ENCODE measurements around the gene ACADVL. TPM values are rescaled to one million over a fixed set of nuclear protein-coding genes. Genes with fewer than 3 reads are reported as not detected.

The ACADVL gene
- total RNA-seq, 2 donors from 2014 or later, result 651 to 710 TPM

- H3K4me1 Mint-ChIP-seq (ENCODE audit: low read depth in 2 of 2), result peaks cover 58% of the 10 kb centered on the region in 2 donors
- peak overlapping the region; percentile 38 for H3K4me3 Mint-ChIP-seq
- peaks cover under 1 to 1% of the 10 kb centered on the region in 2 donors for H3K27me3 Mint-ChIP-seq
- no peaks in the 10 kb centered on the region for H3K9me3 Mint-ChIP-seq
- no peaks in the 10 kb centered on the region for H3K36me3 Mint-ChIP-seq
- ATAC-seq (no peak), DNase-seq (ENCODE audit: low spot score) (no peak)
- H3K27ac Mint-ChIP-seq, result peak overlapping the region; percentile 60 to 98
These were observed 2.4 kb upstream of the ACADVL start for GRCh38 chr17:7217113-7217987.

GRCh38 chr17:7218166-7218565, 1.6 kb upstream of the ACADVL start:
- peaks cover 57 to 58% of the 10 kb centered on the region in 2 donors for H3K4me1 Mint-ChIP-seq (ENCODE audit: low read depth in 2 of 2)
- H3K27ac Mint-ChIP-seq, result peak overlapping the region; percentile 60 to 98
- H3K27me3 Mint-ChIP-seq, result no peaks in the 10 kb centered on the region
- H3K4me3 Mint-ChIP-seq, result no peak overlapping the region
- no peaks in the 10 kb centered on the region for H3K36me3 Mint-ChIP-seq
- ATAC-seq (no peak), DNase-seq (ENCODE audit: low spot score) (no peak)
- H3K9me3 Mint-ChIP-seq, result no peaks in the 10 kb centered on the region

GRCh38 chr17:7218758-7219157, 980 bp upstream of the ACADVL start:
- peak overlapping the region; percentile 98 for H3K27ac Mint-ChIP-seq
- H3K36me3 Mint-ChIP-seq, result no peaks in the 10 kb centered on the region
- DNase-seq (ENCODE audit: low spot score) (no peak), ATAC-seq (no peak)
- no peaks in the 10 kb centered on the region for H3K27me3 Mint-ChIP-seq
- peak overlapping the region; percentile 93 for H3K4me3 Mint-ChIP-seq
- H3K4me1 Mint-ChIP-seq (ENCODE audit: low read depth in 2 of 2), result peaks cover 52 to 58% of the 10 kb centered on the region in 2 donors
- no peaks in the 10 kb centered on the region for H3K9me3 Mint-ChIP-seq

GRCh38 chr17:7219229-7219811, 418 bp upstream of the ACADVL start:
- Mint-ChIP-seq H3K36me3 (no peaks in the 10 kb centered on the region), H3K4me1 (ENCODE audit: low read depth in 2 of 2) (peaks cover 46 to 54% of the 10 kb centered on the region in 2 donors), H3K27me3 (no peaks in the 10 kb centered on the region), H3K9me3 (no peaks in the 10 kb centered on the region), H3K27ac (peak overlapping the region; percentile 98), H3K4me3 (peak overlapping the region; percentile 93)
- no peak for DNase-seq (ENCODE audit: low spot score)
- ATAC-seq, result no peak

GRCh38 chr17:7220593-7221277, 997 bp downstream of the ACADVL start:
- H3K36me3 Mint-ChIP-seq, result no peaks in the 10 kb centered on the region
- peaks cover 37 to 46% of the 10 kb centered on the region in 2 donors for H3K4me1 Mint-ChIP-seq (ENCODE audit: low read depth in 2 of 2)

GRCh38 chr17:7221278-7222092, 1.7 kb downstream of the ACADVL start:
- Mint-ChIP-seq H3K27me3 (no peaks in the 10 kb centered on the region), H3K9me3 (no peaks in the 10 kb centered on the region), H3K4me3 (peak overlapping the region; percentile 93), H3K27ac (peak overlapping the region; percentile 98), H3K36me3 (no peaks in the 10 kb centered on the region), H3K4me1 (ENCODE audit: low read depth in 2 of 2) (peaks cover 29 to 39% of the 10 kb centered on the region in 2 donors)
- DNase-seq (ENCODE audit: low spot score), result no peak
- ATAC-seq, result no peak

More at GRCh38 chr17:7220593-7221277, 997 bp downstream of the ACADVL start:
- Mint-ChIP-seq H3K4me3 (peak overlapping the region; percentile 93), H3K27me3 (no peaks in the 10 kb centered on the region), H3K27ac (peak overlapping the region; percentile 98), H3K9me3 (no peaks in the 10 kb centered on the region)
- peak in 1 of 2 donors; percentile 37 for ATAC-seq
- DNase-seq (ENCODE audit: low spot score), result no peak

- ATAC-seq (no peak), DNase-seq (ENCODE audit: low spot score) (no peak)
- peaks cover 28 to 36% of the 10 kb centered on the region in 2 donors for H3K4me1 Mint-ChIP-seq (ENCODE audit: low read depth in 2 of 2)
- H3K36me3 Mint-ChIP-seq, result no peaks in the 10 kb centered on the region
- no peaks in the 10 kb centered on the region for H3K27me3 Mint-ChIP-seq
- H3K4me3 Mint-ChIP-seq, result peak overlapping the region; percentile 93
- H3K9me3 Mint-ChIP-seq, result no peaks in the 10 kb centered on the region
- H3K27ac Mint-ChIP-seq, result no peak overlapping the region
These were observed 2.6 kb downstream of the ACADVL start for GRCh38 chr17:7222093-7222971.

GRCh38 chr17:7222972-7223292, 3.2 kb downstream of the ACADVL start:
- DNase-seq (ENCODE audit: low spot score) (no peak), ATAC-seq (no peak)
- H3K4me1 Mint-ChIP-seq (ENCODE audit: low read depth in 2 of 2), result peaks cover 28 to 36% of the 10 kb centered on the region in 2 donors
- no peak overlapping the region for H3K4me3 Mint-ChIP-seq
- peaks cover under 1% of the 10 kb centered on the region for H3K36me3 Mint-ChIP-seq
- H3K27ac Mint-ChIP-seq, result no peak overlapping the region
- H3K9me3 Mint-ChIP-seq, result no peaks in the 10 kb centered on the region
- no peaks in the 10 kb centered on the region for H3K27me3 Mint-ChIP-seq

GRCh38 chr17:7223375-7223774, 3.6 kb downstream of the ACADVL start:
- Mint-ChIP-seq H3K27ac (no peak overlapping the region), H3K9me3 (no peaks in the 10 kb centered on the region), H3K4me3 (no peak overlapping the region), H3K27me3 (no peaks in the 10 kb centered on the region), H3K36me3 (peaks cover 4% of the 10 kb centered on the region), H3K4me1 (ENCODE audit: low read depth in 2 of 2) (peaks cover 28 to 36% of the 10 kb centered on the region in 2 donors)
- ATAC-seq (no peak), DNase-seq (ENCODE audit: low spot score) (no peak)

GRCh38 chr17:7224110-7224509, 4.4 kb downstream of the ACADVL start:
- Mint-ChIP-seq H3K27ac (no peak overlapping the region), H3K36me3 (peaks cover 4% of the 10 kb centered on the region)

GRCh38 chr17:7224661-7225111, 4.9 kb downstream of the ACADVL start:
- H3K27me3 Mint-ChIP-seq, result no peaks in the 10 kb centered on the region
- no peak overlapping the region for H3K27ac Mint-ChIP-seq
- peaks cover 4% of the 10 kb centered on the region for H3K36me3 Mint-ChIP-seq
- DNase-seq (ENCODE audit: low spot score) (no peak), ATAC-seq (no peak)
- no peaks in the 10 kb centered on the region for H3K9me3 Mint-ChIP-seq
- peaks cover 15 to 26% of the 10 kb centered on the region in 2 donors for H3K4me1 Mint-ChIP-seq (ENCODE audit: low read depth in 2 of 2)
- no peak overlapping the region for H3K4me3 Mint-ChIP-seq

More at GRCh38 chr17:7224110-7224509, 4.4 kb downstream of the ACADVL start:
- Mint-ChIP-seq H3K4me1 (ENCODE audit: low read depth in 2 of 2) (peaks cover 21 to 32% of the 10 kb centered on the region in 2 donors), H3K9me3 (no peaks in the 10 kb centered on the region), H3K4me3 (no peak overlapping the region), H3K27me3 (no peaks in the 10 kb centered on the region)
- ATAC-seq, result no peak
- DNase-seq (ENCODE audit: low spot score), result no peak

GRCh38 chr17:7225711-7226331, 6.1 kb downstream of the ACADVL start:
- H3K4me3 Mint-ChIP-seq, result no peak overlapping the region
- ATAC-seq (peak in 1 of 2 donors; percentile 5), DNase-seq (ENCODE audit: low spot score) (no peak)
- H3K27me3 Mint-ChIP-seq, result no peaks in the 10 kb centered on the region
- H3K36me3 Mint-ChIP-seq, result peaks cover 4% of the 10 kb centered on the region
- no peak overlapping the region for H3K27ac Mint-ChIP-seq
- H3K9me3 Mint-ChIP-seq, result no peaks in the 10 kb centered on the region
- peaks cover 8 to 19% of the 10 kb centered on the region in 2 donors for H3K4me1 Mint-ChIP-seq (ENCODE audit: low read depth in 2 of 2)
